HEK293 (cell line): ENCODE measurements around the gene DCLK1.
"Not testable (repeated sequence)": the region's sequence is repeated elsewhere in the genome, so short reads cannot be mapped to it uniquely, and the experiment has no call there.

ENCODE experiments used
- CTCF ChIA-PET: fragments of 350-600 bp; formaldehyde crosslinking; extraction: SDS; loops from one replicate; lab custom pipeline; 2021; ENCODE audit warnings: antibody characterized with exemption; lab: Yijun Ruan, JAX
- POLR2A ChIA-PET: fragments of 300-600 bp; formaldehyde crosslinking; extraction: SDS; loops from one replicate; lab custom pipeline; 2020; ENCODE audit warnings: antibody characterized with exemption, inconsistent platforms; lab: Yijun Ruan, JAX
- H3K27ac ChIP-seq: fragments of 200-500 bp; sonication (Bioruptor generic); 2 replicates; pipeline ENCODE4 v1.5.1; 2014; ENCODE audit warnings: low read depth, low read length, control low read depth, inconsistent platforms; ENCODE audit errors: extremely low read depth
- H3K36me3 ChIP-seq, 2 experiments: fragments of 200-500 bp in 1 of 2; sonication (Bioruptor generic) in 1 of 2; 1 replicate in 1 of 2; 2 replicates in 1 of 2; pipeline ENCODE4 v1.5.1; 2014 to 2017; ENCODE audit warnings: inconsistent platforms in 2 of 2, low read length in 2 of 2; ENCODE audit not compliant: control insufficient read depth in 2 of 2, insufficient read depth in 1 of 2
- H3K4me1 ChIP-seq: fragments of 200-500 bp; sonication (Bioruptor generic); 2 replicates; pipeline ENCODE4 v1.5.1; 2014; ENCODE audit warnings: mild to moderate bottlenecking, low read length, inconsistent platforms; ENCODE audit not compliant: control insufficient read depth, insufficient read depth
- H3K4me3 ChIP-seq: 2 replicates; pipeline ENCODE4 v1.5.1; 2011; ENCODE audit warnings: low read depth, mild to moderate bottlenecking, control low read depth, low read length, moderate library complexity
- H3K9me3 ChIP-seq: fragments of 200-500 bp; sonication (Bioruptor generic); 2 replicates; pipeline ENCODE4 v1.5.1; 2014; ENCODE audit warnings: low read depth, low read length, inconsistent platforms; ENCODE audit not compliant: control insufficient read depth, insufficient read depth
- HOXA7 ChIP-seq: sonication (generic); formaldehyde crosslinking; IDR thresholded peaks from 2 replicates; pipeline ENCODE4 v1.8.1; 2022; ENCODE audit warnings: missing genetic modification reagents, borderline replicate concordance
- KLF16 ChIP-seq: fragments of 450-650 bp; formaldehyde crosslinking; IDR thresholded peaks from 2 replicates; pipeline ENCODE4 v1.5.1; 2017; ENCODE audit warnings: missing biosample characterization, missing genetic modification characterization
- MEIS1 ChIP-seq: sonication (generic); formaldehyde crosslinking; IDR thresholded peaks from 2 replicates; pipeline ENCODE4 v1.8.1; 2022; ENCODE audit warnings: missing genetic modification reagents, mild to moderate bottlenecking, borderline replicate concordance
- PRDM1 ChIP-seq: fragments of 450-650 bp; formaldehyde crosslinking; IDR thresholded peaks from 2 replicates; pipeline ENCODE4; 2016; ENCODE audit warnings: missing biosample characterization, missing genetic modification characterization
- TCF7L2 ChIP-seq: IDR thresholded peaks from 2 replicates; pipeline ENCODE4 v1.6.1; 2011; ENCODE audit warnings: low read depth, mild to moderate bottlenecking, inconsistent platforms, low read length, moderate library complexity, borderline replicate concordance
- ZBTB17 ChIP-seq: fragments of 450-650 bp; formaldehyde crosslinking; IDR thresholded peaks from 2 replicates; pipeline ENCODE4 v1.5.1; 2016; ENCODE audit warnings: missing biosample characterization, missing genetic modification characterization
- ZFP41 ChIP-seq: fragments of 450-650 bp; formaldehyde crosslinking; IDR thresholded peaks from 2 replicates; pipeline ENCODE4 v1.5.1; 2016; ENCODE audit warnings: missing biosample characterization, missing genetic modification characterization, borderline replicate concordance
- ZIC2 ChIP-seq: fragments of 450-650 bp; formaldehyde crosslinking; IDR thresholded peaks from 2 replicates; pipeline ENCODE4 v1.5.1; 2016; ENCODE audit warnings: missing biosample characterization, missing genetic modification characterization
- ZNF121 ChIP-seq: fragments of 450-650 bp; formaldehyde crosslinking; IDR thresholded peaks from 2 replicates; pipeline ENCODE4 v1.5.1; 2016; ENCODE audit warnings: missing biosample characterization, missing genetic modification characterization
- ZNF184 ChIP-seq: fragments of 450-650 bp; IDR thresholded peaks from 2 replicates; pipeline ENCODE4 v1.5.1; 2018; ENCODE audit warnings: missing biosample characterization, mild to moderate bottlenecking, missing genetic modification characterization
- ZNF223 ChIP-seq: fragments of 450-650 bp; formaldehyde crosslinking; IDR thresholded peaks from 2 replicates; pipeline ENCODE4 v1.5.1; 2016; ENCODE audit warnings: missing biosample characterization, missing genetic modification characterization
- ZNF37A ChIP-seq: fragments of 450-650 bp; IDR thresholded peaks from 2 replicates; pipeline ENCODE4 v1.5.1; 2018; ENCODE audit warnings: missing biosample characterization, missing genetic modification characterization
- ZNF529 ChIP-seq: fragments of 450-650 bp; formaldehyde crosslinking; IDR thresholded peaks from 2 replicates; pipeline ENCODE4 v1.5.1; 2017; ENCODE audit warnings: missing genetic modification characterization, missing biosample characterization; ENCODE audit not compliant: insufficient replicate concordance
- ZNF530 ChIP-seq: fragments of 450-650 bp; formaldehyde crosslinking; IDR thresholded peaks from 2 replicates; pipeline ENCODE4 v1.5.1; 2016; ENCODE audit warnings: low read depth, missing biosample characterization, missing genetic modification characterization
- ZNF544 ChIP-seq: fragments of 450-650 bp; formaldehyde crosslinking; IDR thresholded peaks from 2 replicates; pipeline ENCODE4 v1.5.0; 2017; ENCODE audit warnings: missing biosample characterization, missing genetic modification characterization
- ZNF558 ChIP-seq: fragments of 450-650 bp; formaldehyde crosslinking; IDR thresholded peaks from 2 replicates; pipeline ENCODE4 v1.5.1; 2016; ENCODE audit warnings: missing biosample characterization, missing genetic modification characterization
- ZXDB ChIP-seq: fragments of 450-650 bp; formaldehyde crosslinking; IDR thresholded peaks from 2 replicates; pipeline ENCODE4 v1.5.1; 2016; ENCODE audit warnings: missing biosample characterization, missing genetic modification characterization
- TF ChIP-seq, protein P1 (sequence below): fragments of 450-650 bp; formaldehyde crosslinking; IDR thresholded peaks from 2 replicates; pipeline ENCODE4 v1.5.1; 2016; ENCODE audit warnings: missing biosample characterization, missing genetic modification characterization
- TF ChIP-seq, protein P2 (sequence below): fragments of 450-650 bp; IDR thresholded peaks from 2 replicates; pipeline ENCODE4 v1.5.1; 2018; ENCODE audit warnings: missing biosample characterization, missing genetic modification characterization
- TF ChIP-seq, protein P3 (sequence below): fragments of 450-650 bp; formaldehyde crosslinking; IDR thresholded peaks from 2 replicates; pipeline ENCODE4 v1.5.1; 2017; ENCODE audit warnings: missing biosample characterization, missing genetic modification characterization
- TF ChIP-seq, protein P4 (sequence below): fragments of 450-650 bp; formaldehyde crosslinking; IDR thresholded peaks from 2 replicates; pipeline ENCODE4 v1.5.1; 2016; ENCODE audit warnings: missing biosample characterization, missing genetic modification characterization, low read depth
- TF ChIP-seq, protein P5 (sequence below): fragments of 450-650 bp; formaldehyde crosslinking; IDR thresholded peaks from 2 replicates; pipeline ENCODE4 v1.5.1; 2016; ENCODE audit warnings: missing biosample characterization, missing genetic modification characterization

The DCLK1 gene

DNA sequence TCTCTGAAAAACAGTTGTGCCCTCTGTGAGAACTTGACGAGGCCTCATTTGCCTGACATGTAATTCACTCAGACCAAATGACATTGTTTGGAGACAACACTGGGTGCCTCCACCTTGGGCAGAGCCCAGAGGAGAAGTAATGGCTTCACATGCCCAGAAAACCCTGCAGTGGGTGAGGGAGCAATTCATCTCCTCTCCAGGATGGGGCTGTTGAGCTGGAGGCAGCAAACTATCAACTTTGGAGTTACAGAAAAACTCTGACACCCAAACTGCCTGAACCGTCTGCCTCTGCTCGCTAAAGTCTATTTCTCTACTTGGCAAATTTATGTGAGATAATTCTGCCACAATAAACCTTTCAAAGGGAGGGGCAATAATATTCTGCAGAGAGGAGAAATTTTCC, 146.9 kb downstream of the DCLK1 start:
- Histone ChIP-seq H3K36me3 (no peaks in the 10 kb centered on the region), H3K9me3 (no peaks in the 10 kb centered on the region), H3K4me3 (no peak overlapping the region), H3K4me1 (no peaks in the 10 kb centered on the region), H3K27ac (no peak overlapping the region)
- CTCF ChIA-PET: no interaction called here
- POLR2A ChIA-PET: no interaction called here
- no peak for TF ChIP-seq MEIS1 (CRISPR knock-in tag)
- TF ChIP-seq, protein P1, sequence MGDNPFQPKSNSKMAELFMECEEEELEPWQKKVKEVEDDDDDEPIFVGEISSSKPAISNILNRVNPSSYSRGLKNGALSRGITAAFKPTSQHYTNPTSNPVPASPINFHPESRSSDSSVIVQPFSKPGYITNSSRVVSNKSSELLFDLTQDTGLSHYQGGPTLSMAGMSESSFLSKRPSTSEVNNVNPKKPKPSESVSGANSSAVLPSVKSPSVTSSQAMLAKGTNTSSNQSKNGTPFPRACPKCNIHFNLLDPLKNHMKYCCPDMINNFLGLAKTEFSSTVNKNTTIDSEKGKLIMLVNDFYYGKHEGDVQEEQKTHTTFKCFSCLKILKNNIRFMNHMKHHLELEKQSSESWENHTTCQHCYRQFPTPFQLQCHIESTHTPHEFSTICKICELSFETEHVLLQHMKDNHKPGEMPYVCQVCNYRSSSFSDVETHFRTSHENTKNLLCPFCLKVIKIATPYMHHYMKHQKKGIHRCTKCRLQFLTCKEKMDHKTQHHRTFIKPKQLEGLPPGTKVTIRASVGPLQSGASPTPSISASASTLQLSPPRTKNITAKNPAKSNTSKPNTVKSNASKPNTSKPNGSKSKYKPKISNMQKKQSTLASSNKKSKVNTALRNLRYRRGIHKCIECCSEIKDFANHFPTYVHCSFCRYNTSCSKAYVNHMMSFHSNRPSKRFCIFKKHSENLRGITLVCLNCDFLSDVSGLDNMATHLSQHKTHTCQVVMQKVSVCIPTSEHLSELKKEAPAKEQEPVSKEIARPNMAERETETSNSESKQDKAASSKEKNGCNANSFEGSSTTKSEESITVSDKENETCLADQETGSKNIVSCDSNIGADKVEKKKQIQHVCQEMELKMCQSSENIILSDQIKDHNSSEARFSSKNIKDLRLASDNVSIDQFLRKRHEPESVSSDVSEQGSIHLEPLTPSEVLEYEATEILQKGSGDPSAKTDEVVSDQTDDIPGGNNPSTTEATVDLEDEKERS (tag by site-specific recombination): no peak
- no peak for TF ChIP-seq ZNF223 (tag by site-specific recombination)
- TF ChIP-seq ZNF558 (tag by site-specific recombination): no peak
- TF ChIP-seq, protein P2, sequence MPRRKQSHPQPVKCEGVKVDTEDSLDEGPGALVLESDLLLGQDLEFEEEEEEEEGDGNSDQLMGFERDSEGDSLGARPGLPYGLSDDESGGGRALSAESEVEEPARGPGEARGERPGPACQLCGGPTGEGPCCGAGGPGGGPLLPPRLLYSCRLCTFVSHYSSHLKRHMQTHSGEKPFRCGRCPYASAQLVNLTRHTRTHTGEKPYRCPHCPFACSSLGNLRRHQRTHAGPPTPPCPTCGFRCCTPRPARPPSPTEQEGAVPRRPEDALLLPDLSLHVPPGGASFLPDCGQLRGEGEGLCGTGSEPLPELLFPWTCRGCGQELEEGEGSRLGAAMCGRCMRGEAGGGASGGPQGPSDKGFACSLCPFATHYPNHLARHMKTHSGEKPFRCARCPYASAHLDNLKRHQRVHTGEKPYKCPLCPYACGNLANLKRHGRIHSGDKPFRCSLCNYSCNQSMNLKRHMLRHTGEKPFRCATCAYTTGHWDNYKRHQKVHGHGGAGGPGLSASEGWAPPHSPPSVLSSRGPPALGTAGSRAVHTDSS (tag by site-specific recombination): no peak
- TF ChIP-seq KLF16 (tag by site-specific recombination): no peak
- TF ChIP-seq ZNF529 (tag by site-specific recombination): no peak
- TF ChIP-seq ZNF530 (tag by site-specific recombination): no peak
- TF ChIP-seq, protein P3, sequence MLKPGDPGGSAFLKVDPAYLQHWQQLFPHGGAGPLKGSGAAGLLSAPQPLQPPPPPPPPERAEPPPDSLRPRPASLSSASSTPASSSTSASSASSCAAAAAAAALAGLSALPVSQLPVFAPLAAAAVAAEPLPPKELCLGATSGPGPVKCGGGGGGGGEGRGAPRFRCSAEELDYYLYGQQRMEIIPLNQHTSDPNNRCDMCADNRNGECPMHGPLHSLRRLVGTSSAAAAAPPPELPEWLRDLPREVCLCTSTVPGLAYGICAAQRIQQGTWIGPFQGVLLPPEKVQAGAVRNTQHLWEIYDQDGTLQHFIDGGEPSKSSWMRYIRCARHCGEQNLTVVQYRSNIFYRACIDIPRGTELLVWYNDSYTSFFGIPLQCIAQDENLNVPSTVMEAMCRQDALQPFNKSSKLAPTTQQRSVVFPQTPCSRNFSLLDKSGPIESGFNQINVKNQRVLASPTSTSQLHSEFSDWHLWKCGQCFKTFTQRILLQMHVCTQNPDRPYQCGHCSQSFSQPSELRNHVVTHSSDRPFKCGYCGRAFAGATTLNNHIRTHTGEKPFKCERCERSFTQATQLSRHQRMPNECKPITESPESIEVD (tag by site-specific recombination): no peak
- TF ChIP-seq ZNF121 (tag by site-specific recombination): no peak
- no peak for TF ChIP-seq TCF7L2
- no peak for TF ChIP-seq ZNF184 (tag by site-specific recombination)
- TF ChIP-seq ZIC2 (tag by site-specific recombination): no peak
- TF ChIP-seq HOXA7 (CRISPR knock-in tag): no peak

DNA sequence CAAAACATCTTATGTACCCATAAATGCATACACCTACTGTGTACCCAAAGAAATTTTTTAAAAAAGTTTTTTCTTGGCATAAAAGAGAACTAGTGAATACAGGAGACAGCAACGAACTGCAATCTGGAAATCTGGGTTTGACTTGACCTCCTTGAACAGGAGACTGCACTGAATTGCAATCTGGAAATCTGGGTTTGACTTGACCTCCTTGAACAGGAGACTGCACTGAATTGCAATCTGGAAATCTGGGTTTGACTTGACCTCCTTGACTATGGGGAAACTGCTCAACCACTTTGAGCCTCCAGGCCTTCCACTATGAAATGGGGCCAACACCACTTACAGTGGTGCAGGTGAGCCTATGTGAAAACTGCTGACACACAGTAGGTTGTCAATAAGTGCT, 147.5 kb downstream of the DCLK1 start:
- TF ChIP-seq ZBTB17 (tag by site-specific recombination): peak; percentile 97
- CTCF ChIA-PET, H3K27ac ChIP-seq, H3K4me3 ChIP-seq, H3K4me1 ChIP-seq, POLR2A ChIA-PET, H3K9me3 ChIP-seq, H3K36me3 ChIP-seq: not testable (repeated sequence)

DNA sequence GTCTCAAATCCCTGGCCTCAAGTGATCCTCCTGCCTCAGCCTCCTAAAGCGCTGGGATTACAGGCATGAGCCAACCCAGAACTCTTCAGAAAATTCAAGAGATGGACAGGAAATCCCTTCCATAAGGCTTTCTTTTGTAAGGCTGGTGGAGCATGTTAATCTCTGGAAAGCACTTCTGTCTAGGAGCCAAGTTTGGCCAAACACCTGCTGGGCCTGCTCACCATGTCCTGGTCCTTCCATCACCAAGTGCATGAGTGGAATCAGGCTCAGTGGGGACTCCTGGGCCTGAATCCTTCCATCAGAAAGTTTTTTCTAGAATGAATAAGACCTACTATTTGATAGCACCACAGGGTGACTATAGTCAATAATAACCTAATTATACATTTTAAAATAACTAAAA, 148.0 kb downstream of the DCLK1 start:
- ChIA-PET POLR2A (no interaction called here), CTCF (interaction anchor here (1.1 kb wide), 1 partner anchor 291 kb away, joined by 3 read pairs; no protein-coding TSS in a partner anchor)
- H3K36me3 ChIP-seq: no peaks in the 10 kb centered on the region
- H3K27ac ChIP-seq: no peak overlapping the region
- H3K4me3 ChIP-seq: no peak overlapping the region
- no peaks in the 10 kb centered on the region for H3K4me1 ChIP-seq
- no peaks in the 10 kb centered on the region for H3K9me3 ChIP-seq
- TF ChIP-seq ZFP41 (tag by site-specific recombination) (no peak), ZXDB (tag by site-specific recombination) (no peak), ZNF37A (no peak), ZNF544 (tag by site-specific recombination) (no peak), ZNF530 (tag by site-specific recombination) (no peak), ZBTB17 (tag by site-specific recombination) (no peak), PRDM1 (tag by site-specific recombination) (no peak)
- TF ChIP-seq, protein P4, sequence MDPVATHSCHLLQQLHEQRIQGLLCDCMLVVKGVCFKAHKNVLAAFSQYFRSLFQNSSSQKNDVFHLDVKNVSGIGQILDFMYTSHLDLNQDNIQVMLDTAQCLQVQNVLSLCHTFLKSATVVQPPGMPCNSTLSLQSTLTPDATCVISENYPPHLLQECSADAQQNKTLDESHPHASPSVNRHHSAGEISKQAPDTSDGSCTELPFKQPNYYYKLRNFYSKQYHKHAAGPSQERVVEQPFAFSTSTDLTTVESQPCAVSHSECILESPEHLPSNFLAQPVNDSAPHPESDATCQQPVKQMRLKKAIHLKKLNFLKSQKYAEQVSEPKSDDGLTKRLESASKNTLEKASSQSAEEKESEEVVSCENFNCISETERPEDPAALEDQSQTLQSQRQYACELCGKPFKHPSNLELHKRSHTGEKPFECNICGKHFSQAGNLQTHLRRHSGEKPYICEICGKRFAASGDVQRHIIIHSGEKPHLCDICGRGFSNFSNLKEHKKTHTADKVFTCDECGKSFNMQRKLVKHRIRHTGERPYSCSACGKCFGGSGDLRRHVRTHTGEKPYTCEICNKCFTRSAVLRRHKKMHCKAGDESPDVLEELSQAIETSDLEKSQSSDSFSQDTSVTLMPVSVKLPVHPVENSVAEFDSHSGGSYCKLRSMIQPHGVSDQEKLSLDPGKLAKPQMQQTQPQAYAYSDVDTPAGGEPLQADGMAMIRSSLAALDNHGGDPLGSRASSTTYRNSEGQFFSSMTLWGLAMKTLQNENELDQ: no peak
- TF ChIP-seq, protein P5, sequence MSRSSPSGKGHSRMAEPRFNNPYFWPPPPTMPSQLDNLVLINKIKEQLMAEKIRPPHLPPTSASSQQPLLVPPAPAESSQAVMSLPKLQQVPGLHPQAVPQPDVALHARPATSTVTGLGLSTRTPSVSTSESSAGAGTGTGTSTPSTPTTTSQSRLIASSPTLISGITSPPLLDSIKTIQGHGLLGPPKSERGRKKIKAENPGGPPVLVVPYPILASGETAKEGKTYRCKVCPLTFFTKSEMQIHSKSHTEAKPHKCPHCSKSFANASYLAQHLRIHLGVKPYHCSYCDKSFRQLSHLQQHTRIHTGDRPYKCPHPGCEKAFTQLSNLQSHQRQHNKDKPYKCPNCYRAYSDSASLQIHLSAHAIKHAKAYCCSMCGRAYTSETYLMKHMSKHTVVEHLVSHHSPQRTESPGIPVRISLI (tag by site-specific recombination): no peak
